Measurements from ENCODE around the gene CARMIL1.

GRCh38 chr6:25329982-25330381, 50.8 kb downstream of the CARMIL1 start:
- no peak for TF ChIP-seq POLR2A (IDR thresholded peaks at IDR 0.05)
- no peak for TF ChIP-seq CTCF (IDR thresholded peaks at IDR 0.05)
